K562 (cell line): ENCODE results near the gene ELF2. TPM values are rescaled to one million over a fixed set of nuclear protein-coding genes. Genes with fewer than 3 reads are reported as not detected.

ENCODE experiments used
- ATAC-seq: fragments of 200-7000 bp; cut with Tn5 transposase; 3 replicates; pipeline ENCODE4 v1.9.1; 2020; ENCODE audit warnings: moderate library complexity
- BruUV-seq: library from RNA; stranded (reverse); fragments of 400-500 nt; replicated peaks from 2 replicates; lab custom pipeline; 2021; lab: Mats Ljungman, UMichigan
- CTCF ChIA-PET: fragments of 300-600 bp; formaldehyde crosslinking; extraction: SDS; loops from one replicate; lab custom pipeline; 2021; ENCODE audit warnings: low intra/inter-chr PET ratio; lab: Yijun Ruan, JAX
- POLR2A ChIA-PET: fragments of 300-600, 350-650 bp; sonication (Branson Sonifier 250); formaldehyde crosslinking; extraction: SDS; loops from one replicate; lab custom pipeline; 2021; ENCODE audit warnings: antibody characterized with exemption, inconsistent platforms; lab: Yijun Ruan, JAX
- DNase-seq, 4 experiments: peaks; one replicate each; pipeline versions ENCODE4 v3.0.0 to v3.0.0-alpha.2; 2011 to 2018; ENCODE audit warnings: low spot score in 3 of 4, mixed read lengths in 3 of 4; ENCODE audit errors: extremely low read depth in 1 of 4
- FAIRE-seq: peaks from 2 replicates; lab custom pipeline; 2011; peaks lifted over from hg19 to GRCh38; lab: Jason Lieb, UNC
- H2AFZ ChIP-seq: 2 replicates; pipeline ENCODE4 v1.6.0; 2011; ENCODE audit warnings: low read depth, low read length, control low read depth, inconsistent platforms
- H3K27ac ChIP-seq: fragments of 200-600 bp; 3 replicates; pipeline ENCODE4 v1.8.0; 2011; ENCODE audit warnings: low read depth, mild to moderate bottlenecking, control low read depth, inconsistent platforms, low read length, moderate library complexity, mixed read lengths; ENCODE audit errors: extremely low read depth
- H3K27me3 ChIP-seq, 2 experiments: fragments of 300-600 bp in 1 of 2; 2 replicates in 1 of 2; 3 replicates in 1 of 2; pipeline versions ENCODE4 v1.6.0 to v1.8.0; 2011; ENCODE audit warnings: inconsistent platforms in 2 of 2, low read length in 2 of 2, mild to moderate bottlenecking in 1 of 2, mixed read lengths in 1 of 2, moderate library complexity in 1 of 2; ENCODE audit not compliant: control insufficient read depth in 2 of 2, insufficient read depth in 2 of 2
- H3K36me3 ChIP-seq: fragments of 300-600 bp; 3 replicates; pipeline ENCODE4 v1.8.0; 2011; ENCODE audit warnings: mild to moderate bottlenecking, low read length, inconsistent platforms; ENCODE audit not compliant: control insufficient read depth, insufficient read depth
- H3K4me1 ChIP-seq, 2 experiments: fragments of 200-600 bp in 1 of 2; replicated peaks in 1 of 2; 2 replicates in 1 of 2; 3 replicates in 1 of 2; pipeline versions ENCODE4 v1.5.1 to v1.8.0; 2011; ENCODE audit warnings: inconsistent platforms in 2 of 2, low read length in 2 of 2, mild to moderate bottlenecking in 1 of 2, mixed read lengths in 1 of 2, moderate library complexity in 1 of 2; ENCODE audit not compliant: control insufficient read depth in 2 of 2, insufficient read depth in 2 of 2
- H3K4me2 ChIP-seq: 2 replicates; pipeline ENCODE4 v1.6.1; 2011; ENCODE audit warnings: low read length, control low read depth, inconsistent platforms, mixed read lengths; ENCODE audit not compliant: insufficient read depth
- H3K4me3 ChIP-seq: fragments of 200-600 bp; sonication (generic), shearing (Covaris generic); 2 replicates; pipeline ENCODE4 v1.5.1; 2016; ENCODE audit warnings: control low read depth, inconsistent platforms
- H3K79me2 ChIP-seq: fragments of 200-600 bp; 3 replicates; pipeline ENCODE4 v1.8.0; 2011; ENCODE audit warnings: low read length, inconsistent platforms; ENCODE audit not compliant: control insufficient read depth, insufficient read depth
- H3K9ac ChIP-seq, 2 experiments: 2 replicates each; pipeline versions ENCODE4 v1.6.0 to v1.6.1; 2011; ENCODE audit warnings: low read depth in 2 of 2, low read length in 2 of 2, control low read depth in 1 of 2, inconsistent platforms in 1 of 2, mild to moderate bottlenecking in 1 of 2, mixed read lengths in 1 of 2; ENCODE audit not compliant: insufficient read depth in 1 of 2
- H3K9me1 ChIP-seq: one replicate; pipeline ENCODE4 v1.6.0; 2011; ENCODE audit warnings: inconsistent platforms, mild to moderate bottlenecking, low read length, moderate library complexity; ENCODE audit not compliant: control insufficient read depth, insufficient read depth
- H3K9me3 ChIP-seq: replicated peaks from 2 replicates; pipeline ENCODE4 v1.5.1; 2011; ENCODE audit warnings: low read depth, low read length, inconsistent platforms; ENCODE audit not compliant: control insufficient read depth, insufficient read depth
- H4K20me1 ChIP-seq: replicated peaks from 2 replicates; pipeline ENCODE4 v1.6.1; 2011; ENCODE audit warnings: low read length, inconsistent platforms, mixed read lengths; ENCODE audit not compliant: control insufficient read depth, insufficient read depth
- ATF7 ChIP-seq: fragments of 450-650 bp; IDR thresholded peaks from 2 replicates; pipeline ENCODE4 v1.7.1; 2014; ENCODE audit warnings: mild to moderate bottlenecking, moderate library complexity
- BRD4 ChIP-seq: fragments of 200-600 bp; sonication (generic); IDR thresholded peaks from 2 replicates; pipeline ENCODE4 v1.6.1; 2017; ENCODE audit warnings: inconsistent platforms
- CSDE1 ChIP-seq, 2 experiments: fragments of 450-650 bp; IDR thresholded peaks; 2 replicates each; pipeline ENCODE4 v1.6.1; 2016; ENCODE audit warnings: mild to moderate bottlenecking in 1 of 2
- HMGXB4 ChIP-seq: sonication (generic); formaldehyde crosslinking; IDR thresholded peaks from 2 replicates; pipeline ENCODE4 v1.8.1; 2023; ENCODE audit warnings: mild to moderate bottlenecking, missing genetic modification reagents
- NR2C2 ChIP-seq, 2 experiments: fragments of 200-800 bp in 1 of 2; sonication (Bioruptor generic) in 1 of 2; sonication (generic) in 1 of 2; formaldehyde crosslinking in 1 of 2; IDR thresholded peaks; 2 replicates each; pipeline versions ENCODE4 v1.6.1 to v1.8.0; 2016 to 2022; ENCODE audit warnings: mild to moderate bottlenecking in 1 of 2, missing compliant biosample characterization in 1 of 2, missing genetic modification characterization in 1 of 2, missing genetic modification reagents in 1 of 2
- PREB ChIP-seq: sonication (generic); formaldehyde crosslinking; IDR thresholded peaks from 2 replicates; pipeline ENCODE4 v1.8.1; 2023; ENCODE audit warnings: mild to moderate bottlenecking, missing genetic modification reagents
- RBBP5 ChIP-seq: fragments of 200-600 bp; sonication (generic); IDR thresholded peaks from 2 replicates; pipeline ENCODE4 v1.6.1; 2012; ENCODE audit warnings: borderline replicate concordance, mild to moderate bottlenecking, low read length, control low read depth, inconsistent platforms; ENCODE audit not compliant: insufficient read depth, poor library complexity, severe bottlenecking
- SMARCC2 ChIP-seq: fragments of 450-650 bp; IDR thresholded peaks from 2 replicates; pipeline ENCODE4 v1.6.1; 2017; ENCODE audit warnings: antibody characterized with exemption, moderate library complexity, mild to moderate bottlenecking, low read depth
- STAT6 ChIP-seq: sonication (generic); formaldehyde crosslinking; IDR thresholded peaks from 2 replicates; pipeline ENCODE4 v1.8.1; 2023; ENCODE audit warnings: mild to moderate bottlenecking, missing genetic modification reagents
- TOE1 ChIP-seq, 2 experiments: fragments of 450-650 bp in 1 of 2; sonication (generic) in 1 of 2; formaldehyde crosslinking in 1 of 2; IDR thresholded peaks; 2 replicates each; pipeline versions ENCODE4 v1.7.1 to v1.8.0; 2016 to 2022; ENCODE audit warnings: borderline replicate concordance in 2 of 2, mild to moderate bottlenecking in 2 of 2, antibody characterized with exemption in 1 of 2, inconsistent platforms in 1 of 2, low read depth in 1 of 2, missing genetic modification reagents in 1 of 2, moderate library complexity in 1 of 2
- ZFPM2 ChIP-seq: fragments of 250-450 bp; sonication (Bioruptor Pico); IDR thresholded peaks from 2 replicates; pipeline ENCODE4 v1.5.1; 2022; ENCODE audit warnings: mild to moderate bottlenecking
- WGBS: fragments of 100-300 bp; shearing (Covaris generic); methylation state at CpG from one replicate; pipeline ENCODE4 v1.1.6; 2016; ENCODE audit warnings: low coverage, mixed read lengths; ENCODE audit not compliant: insufficient coverage; ENCODE audit errors: missing lambda C conversion rate; 5-methylcytosine and 5-hydroxymethylcytosine counted together
- in situ Hi-C: fragments of 300-500 bp; cut with MboI; formaldehyde crosslinking; loops from 4 replicates; pipeline ENCODE4 v1.15.0; 2018; ENCODE audit warnings: inconsistent platforms, mixed read lengths
- intact Hi-C: fragments of 100-400 bp; cut with micrococcal nuclease; formaldehyde crosslinking; loops from 2 replicates; pipeline ENCODE4 v1.14.2; 2022
- polyA plus RNA-seq, 8 experiments: library from polyadenylated mRNA; depleted of rRNA in 4 of 8; stranded (reverse) in 5 of 8; unstranded in 3 of 8; fragments of >200 nt; fragmentation: Nextera tagmentation in 2 of 8; fragmentation: Illumina TruSeq in 1 of 8; extraction: Ambion mirVana in 2 of 8; extraction: Trizol in 1 of 8; gene quantifications; 2 replicates each; pipeline versions ENCODE4 v1.2.1 to v1.2.3, GENCODE V29; 2011 to 2014; ENCODE audit warnings: inconsistent platforms in 1 of 8, missing spikeins in 1 of 8
- total RNA-seq, 7 experiments: library from RNA; depleted of rRNA in 6 of 7; stranded (reverse); fragments of >200 nt in 6 of 7; fragmentation: Illumina TruSeq in 2 of 7; extraction: Trizol in 2 of 7; gene quantifications; 2 replicates each; pipeline versions ENCODE4 v1.2.1 to v1.2.3, GENCODE V29; 2011 to 2021; ENCODE audit warnings: low replicate concordance in 1 of 7
- TF ChIP-seq, protein P1 (sequence below), 2 experiments: fragments of 450-650 bp in 1 of 2; sonication (generic) in 1 of 2; formaldehyde crosslinking in 1 of 2; IDR thresholded peaks in 1 of 2; conservative IDR thresholded peaks in 1 of 2; 2 replicates each; pipeline versions ENCODE4 v1.6.1 to v1.8.1; 2016 to 2023; ENCODE audit warnings: mild to moderate bottlenecking in 2 of 2, moderate library complexity in 2 of 2, inconsistent platforms in 1 of 2, missing genetic modification reagents in 1 of 2

Gene ELF2
- total and polyA plus RNA-seq, 9 of the 15 experiments (the other 6 are each of a cell fraction or from before 2014, with no cell fraction given) = 9.4 to 58.7 (median 41.6) TPM

DNA sequence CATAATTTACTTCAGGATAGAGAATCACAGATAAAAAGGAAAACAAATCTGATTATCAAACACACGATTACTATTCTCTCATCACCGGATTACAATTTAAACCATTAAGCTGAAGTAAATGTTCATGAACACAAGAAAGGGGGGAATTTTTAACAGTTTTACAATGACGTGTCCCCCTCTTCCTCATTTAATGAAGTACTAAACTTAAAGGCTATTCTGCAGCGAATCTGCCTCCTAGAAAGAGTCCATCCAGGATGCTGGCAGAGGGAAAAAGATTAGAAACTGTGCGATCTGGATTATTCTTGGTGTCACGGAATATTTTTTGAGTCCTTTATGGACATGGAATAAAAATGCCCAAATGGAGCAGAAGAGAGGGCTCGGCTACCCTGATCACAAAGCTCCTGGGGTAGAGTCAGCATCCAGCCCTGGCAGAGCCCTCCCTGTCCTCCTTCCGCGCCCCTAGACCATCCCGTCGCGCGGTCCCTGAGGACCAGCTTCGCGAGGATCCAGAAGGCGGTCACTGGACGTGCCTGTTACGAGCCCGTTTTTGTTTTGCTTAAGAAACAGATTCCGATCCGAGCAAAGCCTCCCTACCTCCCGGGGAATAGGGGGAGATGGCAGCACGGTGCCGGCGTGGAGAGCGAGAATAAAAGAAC is 1.2 kb downstream of the ELF2 start:
- Histone ChIP-seq H3K9me3 (no peaks in the 10 kb centered on the region), H3K27me3 (no peaks in the 10 kb centered on the region), H3K36me3 (no peaks in the 10 kb centered on the region), H4K20me1 (peaks cover 8% of the 10 kb centered on the region), H3K27ac (peak overlapping the region; percentile 98), H3K79me2 (peaks cover 60% of the 10 kb centered on the region), H3K4me2 (peak overlapping the region; percentile 94), H2AFZ (peak overlapping the region; percentile 94), H3K9me1 (no peaks in the 10 kb centered on the region), H3K4me1 (peaks cover 23 to 27% of the 10 kb centered on the region in 2 experiments; a peak in 4 of 5 replicates), H3K4me3 (peak overlapping the region; percentile 98), H3K9ac (peak overlapping the region; percentile 78 to 95)
- DNase-seq = no peak
- WGBS = 1% methylated on average over 22 of the region's 26 CpGs
- in situ Hi-C loops = no loop called here
- no TSS peak for BruUV-seq
- ChIA-PET POLR2A (interaction anchor here (0.6 to 5.5 kb wide), 15 partner anchors 8 to 179 kb away, joined by 3 to 51 read pairs (median 4); partner anchors contain the start of genes NAA15 and NOCT), CTCF (no interaction called here)
- ATAC-seq = peak; percentile 2
- intact Hi-C loops = loop anchor here (2.0 to 5.0 kb wide), 6 partner anchors 37 to 158 kb away; partner anchors contain the start of genes NAA15 and NOCT
- no peak for FAIRE-seq
- TF ChIP-seq CSDE1 (IDR thresholded peaks at IDR 0.05) = 0 out of 4 replicates have a peak, but pooled peaks of 1 of the 2 experiments have one; percentile 32
- 0 out of 2 replicates have a peak, but pooled peaks have one; percentile 3 for TF ChIP-seq BRD4
- TF ChIP-seq HMGXB4 = 0 out of 2 replicates have a peak, but pooled peaks have one; percentile 19
- TF ChIP-seq, protein P1, sequence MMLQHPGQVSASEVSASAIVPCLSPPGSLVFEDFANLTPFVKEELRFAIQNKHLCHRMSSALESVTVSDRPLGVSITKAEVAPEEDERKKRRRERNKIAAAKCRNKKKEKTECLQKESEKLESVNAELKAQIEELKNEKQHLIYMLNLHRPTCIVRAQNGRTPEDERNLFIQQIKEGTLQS (IDR thresholded peaks at IDR 0.05) = no peak
- TF ChIP-seq, protein P1 (CRISPR knock-in tag; conservative IDR thresholded peaks at IDR 0.05) = no peak; the same call in 1 of the 2 replicates
- peak; percentile 48; the same call in 1 of the 2 replicates for TF ChIP-seq SMARCC2
- 0 out of 2 replicates have a peak, but pooled peaks have one; percentile 2 for TF ChIP-seq TOE1 (IDR thresholded peaks at IDR 0.05; ENCODE audit: borderline replicate concordance)
- no peak for TF ChIP-seq TOE1 (CRISPR knock-in tag; IDR thresholded peaks at IDR 0.05; ENCODE audit: borderline replicate concordance, low read depth)
- TF ChIP-seq STAT6 (CRISPR knock-in tag) = 0 out of 2 replicates have a peak, but pooled peaks have one; percentile 56
- no peak for TF ChIP-seq NR2C2 (CRISPR knock-in tag; IDR thresholded peaks at IDR 0.05)
- no peak for TF ChIP-seq NR2C2 (tag; IDR thresholded peaks at IDR 0.05)
- TF ChIP-seq ATF7 = no peak
- TF ChIP-seq RBBP5 = peak; percentile 66
- no peak for TF ChIP-seq ZFPM2 (CRISPR knock-in tag)
- TF ChIP-seq PREB (CRISPR knock-in tag) = no peak
